ENCODE results near the gene TMEM181.

DNA sequence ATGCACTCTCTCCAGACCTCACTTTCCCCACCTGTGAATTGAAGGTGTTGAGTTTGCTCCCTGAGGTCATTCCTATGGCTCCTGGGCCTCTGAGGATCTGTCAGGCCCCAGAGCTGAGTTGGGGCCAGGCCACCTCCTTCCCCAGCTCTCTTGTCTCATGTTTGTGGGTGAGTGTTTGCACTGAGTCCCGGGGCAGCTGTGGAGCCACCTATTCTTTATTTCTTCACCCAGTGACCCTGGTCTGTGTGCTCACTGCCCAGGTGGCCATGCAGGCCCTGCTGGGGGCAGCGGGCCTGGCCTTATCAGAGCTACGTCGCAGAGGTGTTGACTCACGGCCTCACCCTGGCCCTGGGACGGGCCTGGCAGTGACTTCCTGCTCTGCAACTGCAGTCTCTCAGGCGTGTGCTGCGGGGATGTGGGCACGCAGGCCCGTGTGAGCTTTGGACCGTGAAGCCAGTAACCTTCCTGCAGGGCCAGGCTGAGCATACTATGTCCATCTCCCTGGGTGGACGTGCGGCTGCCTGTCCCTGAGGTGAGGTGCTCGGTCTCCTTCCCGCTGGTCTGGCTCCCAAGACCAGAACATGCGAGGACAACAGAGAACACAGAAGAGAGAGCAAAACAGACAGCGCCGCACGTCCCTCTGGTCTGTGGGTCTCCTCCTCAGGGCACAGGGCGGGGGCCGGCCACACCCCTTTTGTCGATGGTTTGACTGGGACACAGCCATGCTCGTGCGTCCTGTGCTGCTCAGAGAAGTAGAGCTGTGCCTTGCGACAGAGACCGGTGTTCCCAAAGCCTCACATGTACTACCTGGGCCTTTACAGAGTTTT, 12.1 kb downstream of the TMEM181 start:
- TF ChIP-seq, protein P1, sequence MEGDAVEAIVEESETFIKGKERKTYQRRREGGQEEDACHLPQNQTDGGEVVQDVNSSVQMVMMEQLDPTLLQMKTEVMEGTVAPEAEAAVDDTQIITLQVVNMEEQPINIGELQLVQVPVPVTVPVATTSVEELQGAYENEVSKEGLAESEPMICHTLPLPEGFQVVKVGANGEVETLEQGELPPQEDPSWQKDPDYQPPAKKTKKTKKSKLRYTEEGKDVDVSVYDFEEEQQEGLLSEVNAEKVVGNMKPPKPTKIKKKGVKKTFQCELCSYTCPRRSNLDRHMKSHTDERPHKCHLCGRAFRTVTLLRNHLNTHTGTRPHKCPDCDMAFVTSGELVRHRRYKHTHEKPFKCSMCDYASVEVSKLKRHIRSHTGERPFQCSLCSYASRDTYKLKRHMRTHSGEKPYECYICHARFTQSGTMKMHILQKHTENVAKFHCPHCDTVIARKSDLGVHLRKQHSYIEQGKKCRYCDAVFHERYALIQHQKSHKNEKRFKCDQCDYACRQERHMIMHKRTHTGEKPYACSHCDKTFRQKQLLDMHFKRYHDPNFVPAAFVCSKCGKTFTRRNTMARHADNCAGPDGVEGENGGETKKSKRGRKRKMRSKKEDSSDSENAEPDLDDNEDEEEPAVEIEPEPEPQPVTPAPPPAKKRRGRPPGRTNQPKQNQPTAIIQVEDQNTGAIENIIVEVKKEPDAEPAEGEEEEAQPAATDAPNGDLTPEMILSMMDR (conservative IDR thresholded peaks at IDR 0.05) = no peak
- TF ChIP-seq EZH2 (IDR thresholded peaks at IDR 0.05; ENCODE audit: low read depth) = no peak

All from PC-9 (cell line).